Activated CD4-positive, alpha-beta T cell treated with anti-CD3 and anti-CD28 coated beads for 1 hour (primary cell): Measurements from ENCODE around the gene FAM25A.

Experiments
- DNase-seq: peaks from one replicate; pipeline ENCODE4 v3.0.0-alpha.2; 2020

FAM25A gene

DNA sequence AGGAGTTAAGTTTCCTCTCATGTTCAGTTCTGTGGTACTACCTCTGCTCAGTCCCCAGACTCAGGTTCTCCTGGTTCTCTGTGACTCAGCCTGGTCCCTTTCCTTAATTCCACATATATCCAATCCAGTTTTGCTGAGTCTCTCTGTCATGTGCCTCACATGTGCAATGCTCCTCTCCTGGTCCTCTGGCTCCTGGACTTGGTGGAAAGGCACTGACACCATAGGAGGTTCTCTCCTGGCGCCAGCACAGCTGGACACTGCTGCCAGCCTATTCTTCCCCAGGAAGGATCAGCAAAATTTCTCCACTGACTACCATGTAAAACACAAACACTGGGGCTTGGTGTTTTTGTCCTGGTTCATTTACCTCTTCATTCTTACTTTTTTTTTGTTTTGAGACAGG, 46.8 kb downstream of the FAM25A start:
- DNase-seq: no peak

DNA sequence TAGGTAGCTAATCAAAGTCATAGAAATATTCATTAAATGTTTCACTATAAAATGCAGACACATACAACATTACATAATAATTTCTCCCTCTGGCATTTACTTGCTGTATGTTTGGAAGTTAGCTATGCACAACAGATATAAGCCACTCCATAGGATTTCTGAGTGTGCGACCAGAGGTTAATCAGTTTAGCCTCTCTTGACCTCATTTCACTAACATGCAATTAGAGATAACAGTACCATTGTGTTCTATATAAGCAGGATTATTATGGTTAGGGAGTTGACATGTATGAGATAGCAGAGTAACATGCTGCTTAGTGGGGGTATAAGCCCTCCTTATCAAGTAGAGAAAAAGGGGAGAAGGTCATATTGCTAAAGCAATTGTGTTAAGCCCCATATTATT, 48.2 kb downstream of the FAM25A start:
- no peak for DNase-seq

DNA sequence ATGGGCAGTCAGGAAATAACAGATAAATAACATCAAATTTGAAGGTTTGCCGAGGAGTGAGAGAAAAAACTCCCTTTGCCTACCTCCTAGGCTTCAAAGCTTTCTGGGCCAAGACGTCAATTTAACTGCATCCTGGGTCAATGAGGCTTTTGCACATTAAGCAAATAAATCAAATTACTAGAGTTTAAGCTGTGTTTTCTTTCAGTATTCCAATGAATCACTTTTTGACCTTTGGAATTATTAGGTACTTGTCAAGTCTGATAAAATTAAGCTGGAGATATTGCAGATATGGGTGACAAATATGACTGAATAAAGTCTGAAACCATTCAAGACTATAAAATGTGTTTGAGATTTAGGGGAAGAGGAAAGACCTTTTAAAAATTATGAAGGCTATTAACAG, 52.4 kb downstream of the FAM25A start:
- no peak for DNase-seq
